Muscle of back (tissue), 11 donors: ENCODE results near the gene IMMP2L. TPM values are rescaled to one million over a fixed set of nuclear protein-coding genes. Genes with fewer than 3 reads are reported as not detected.

Experiments used
- DNase-seq, 3 donors: peaks; one replicate each; pipeline versions ENCODE4 v3.0.0 to v3.0.0-alpha.2; 2013
- polyA plus RNA-seq, 10 donors: library from polyadenylated mRNA; unstranded; fragments of 120-200 nt; gene quantifications; one replicate each; pipeline ENCODE4 v1.2.1, GENCODE V29; 2013; ENCODE audit not compliant: insufficient read length in 10 of 10

The IMMP2L gene
- polyA plus RNA-seq, 10 donors, result 11.9 to 20.5 (median 15.2) TPM

- peak in 1 of 3 donors; percentile 23 for DNase-seq
These were observed 915.5 kb downstream of the IMMP2L start for GRCh38 chr7:110646804-110647203.

DNA sequence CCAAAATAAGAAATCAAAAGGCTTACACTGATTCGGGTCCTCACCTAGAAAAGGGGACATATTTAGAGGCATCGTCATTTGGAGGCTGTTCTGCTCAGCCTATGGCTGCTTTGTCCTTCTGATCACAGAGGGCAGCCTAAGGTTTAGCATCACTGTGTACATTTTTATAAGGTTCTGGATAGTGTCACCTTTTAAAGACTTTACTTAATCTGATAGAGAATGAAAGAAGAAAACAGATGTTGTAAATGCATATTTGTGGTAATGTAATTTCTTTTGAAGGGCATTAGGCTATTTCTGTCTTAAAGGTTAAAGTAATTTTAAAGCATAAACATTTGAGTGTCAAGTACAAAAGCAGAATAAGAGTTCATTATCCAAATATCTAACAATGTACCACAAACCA, 916.7 kb downstream of the IMMP2L start:
- DNase-seq, result no peak

DNA sequence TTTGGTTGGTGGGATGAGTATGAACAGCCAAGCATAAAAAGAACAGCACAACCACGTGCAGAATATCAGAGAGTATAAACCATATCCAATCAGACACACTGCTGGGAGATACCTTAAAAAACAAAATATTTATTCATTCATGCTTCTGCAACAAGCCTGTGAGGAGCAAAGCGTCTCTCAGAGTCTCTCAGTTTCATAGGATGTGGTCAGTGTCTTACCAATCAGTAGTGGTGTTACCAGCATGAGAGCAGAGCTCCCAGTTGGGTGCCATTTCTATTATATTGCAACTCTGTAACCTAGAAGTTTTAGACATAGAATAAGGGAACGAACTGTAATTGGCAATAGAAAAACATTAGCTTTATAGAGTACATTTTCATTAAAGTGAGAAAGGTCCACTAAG, 917.2 kb downstream of the IMMP2L start:
- DNase-seq, result no peak

DNA sequence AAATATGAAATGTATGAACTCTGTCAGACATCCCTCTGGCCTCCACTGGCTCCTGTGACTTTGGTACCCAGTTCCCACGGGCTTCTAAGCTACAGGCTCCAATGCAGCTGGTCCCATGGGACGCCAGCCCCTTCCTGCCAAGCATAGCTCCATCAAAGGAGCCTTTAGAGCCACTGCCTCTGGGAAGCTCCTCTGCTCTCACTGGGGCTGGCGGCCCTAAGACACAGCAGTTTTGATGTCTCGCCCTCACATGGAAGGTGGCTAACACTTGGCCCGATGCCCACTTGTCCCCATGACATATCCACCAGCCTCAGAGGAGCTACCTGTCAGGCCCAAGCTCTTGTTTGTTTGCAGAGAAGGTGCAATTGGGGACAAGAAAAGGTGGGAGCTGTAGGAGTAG, 925.0 kb downstream of the IMMP2L start:
- no peak for DNase-seq

DNA sequence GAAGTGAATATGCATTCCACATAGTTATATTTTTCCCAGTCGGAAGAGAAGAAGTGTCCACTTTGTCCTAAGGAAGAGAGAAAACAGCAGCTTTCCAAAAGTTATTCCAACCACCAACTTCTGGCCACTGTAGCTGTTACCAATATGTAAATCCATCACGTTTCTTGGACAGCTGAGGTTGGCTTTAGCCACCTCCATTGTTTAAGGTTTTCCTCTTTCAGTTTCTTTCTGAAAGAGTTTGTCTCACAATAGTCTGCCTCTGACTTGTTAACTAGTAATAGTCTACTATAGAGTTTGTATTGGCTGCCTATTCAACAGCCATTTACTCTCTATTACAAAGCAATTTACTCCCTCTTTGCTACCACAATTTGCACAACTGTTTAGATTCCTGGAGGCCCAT, 929.0 kb downstream of the IMMP2L start:
- DNase-seq, result no peak

DNA sequence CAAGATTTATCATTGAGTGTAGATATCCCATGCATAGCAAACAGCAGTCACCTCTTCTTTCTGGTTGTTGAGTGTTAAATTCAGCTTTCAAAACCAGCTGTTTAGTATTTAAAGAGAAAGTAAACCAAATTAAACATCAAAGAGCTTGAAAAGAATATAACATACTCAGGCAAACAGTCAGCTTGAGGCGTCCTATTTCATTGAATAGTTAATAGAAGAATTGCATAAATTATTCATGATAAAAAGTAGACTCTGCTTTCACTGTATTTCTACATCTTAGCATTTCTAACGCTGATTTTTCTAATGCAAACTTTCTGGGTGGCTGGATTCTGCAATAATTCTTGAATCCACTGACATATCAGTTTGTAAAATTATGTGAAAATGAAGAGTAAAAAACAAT, 935.9 kb downstream of the IMMP2L start:
- no peak for DNase-seq

DNA sequence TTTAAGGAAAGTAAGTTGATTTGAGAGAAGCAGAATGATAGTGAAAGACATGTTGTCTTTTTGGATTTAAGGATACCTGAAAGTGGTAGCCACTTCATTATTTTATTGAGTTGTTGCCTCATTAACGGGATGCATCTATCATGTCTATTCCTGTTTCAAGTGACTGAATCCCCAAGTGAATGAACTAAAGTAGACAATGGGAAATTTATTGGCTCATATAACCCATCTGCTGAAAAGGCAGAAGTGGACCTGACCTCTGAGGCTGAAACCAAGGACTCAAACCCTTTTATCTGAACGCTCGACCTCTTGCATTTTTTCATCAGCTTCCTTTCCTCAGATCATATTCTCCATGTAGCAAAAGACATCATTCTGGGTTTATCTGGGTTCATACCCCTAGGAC, 937.0 kb downstream of the IMMP2L start:
- DNase-seq, result no peak

- DNase-seq, result no peak
These were observed 938.9 kb downstream of the IMMP2L start for GRCh38 chr7:110623436-110623835.

- DNase-seq, result no peak
These were observed 941.0 kb downstream of the IMMP2L start for GRCh38 chr7:110621289-110621688.

DNA sequence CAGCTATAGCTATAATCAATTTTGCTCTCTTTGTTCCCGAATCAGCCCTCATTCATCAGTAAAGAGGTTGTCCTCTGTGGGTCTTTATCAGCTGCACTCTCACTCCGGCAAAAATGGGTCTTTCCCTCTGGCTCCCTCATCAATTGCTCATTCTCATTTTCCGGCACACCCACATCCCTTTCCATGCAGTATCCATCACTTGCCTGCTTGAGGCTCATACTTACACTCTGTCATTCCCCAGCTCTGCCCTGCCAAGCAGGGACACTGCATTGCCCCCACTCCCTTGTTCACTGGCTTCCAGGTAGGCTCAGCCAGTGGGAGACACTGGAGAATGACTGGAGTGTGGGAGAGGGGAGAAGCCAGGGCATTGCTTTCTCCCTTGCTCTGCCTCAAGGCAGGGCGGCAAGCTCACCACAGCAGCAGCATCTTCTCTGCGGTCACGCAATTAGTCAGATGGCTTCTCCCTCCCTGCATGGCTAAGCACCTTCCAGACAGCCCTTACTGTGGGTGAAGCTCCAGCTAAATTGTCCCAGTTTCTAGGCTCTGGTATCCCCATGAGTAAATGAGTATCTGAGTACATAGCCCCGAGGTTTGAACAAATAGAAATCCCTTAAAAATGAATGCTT, 942.1 kb downstream of the IMMP2L start:
- no peak for DNase-seq
